ENCODE results near the gene DLL4.

- TF ChIP-seq, protein P1, sequence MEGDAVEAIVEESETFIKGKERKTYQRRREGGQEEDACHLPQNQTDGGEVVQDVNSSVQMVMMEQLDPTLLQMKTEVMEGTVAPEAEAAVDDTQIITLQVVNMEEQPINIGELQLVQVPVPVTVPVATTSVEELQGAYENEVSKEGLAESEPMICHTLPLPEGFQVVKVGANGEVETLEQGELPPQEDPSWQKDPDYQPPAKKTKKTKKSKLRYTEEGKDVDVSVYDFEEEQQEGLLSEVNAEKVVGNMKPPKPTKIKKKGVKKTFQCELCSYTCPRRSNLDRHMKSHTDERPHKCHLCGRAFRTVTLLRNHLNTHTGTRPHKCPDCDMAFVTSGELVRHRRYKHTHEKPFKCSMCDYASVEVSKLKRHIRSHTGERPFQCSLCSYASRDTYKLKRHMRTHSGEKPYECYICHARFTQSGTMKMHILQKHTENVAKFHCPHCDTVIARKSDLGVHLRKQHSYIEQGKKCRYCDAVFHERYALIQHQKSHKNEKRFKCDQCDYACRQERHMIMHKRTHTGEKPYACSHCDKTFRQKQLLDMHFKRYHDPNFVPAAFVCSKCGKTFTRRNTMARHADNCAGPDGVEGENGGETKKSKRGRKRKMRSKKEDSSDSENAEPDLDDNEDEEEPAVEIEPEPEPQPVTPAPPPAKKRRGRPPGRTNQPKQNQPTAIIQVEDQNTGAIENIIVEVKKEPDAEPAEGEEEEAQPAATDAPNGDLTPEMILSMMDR (conservative IDR thresholded peaks at IDR 0.05) = no peak
- TF ChIP-seq ZFX (IDR thresholded peaks at IDR 0.05) = no peak
These were observed 7.1 kb downstream of the DLL4 start for GRCh38 chr15:40936234-40936708.

Data from C4-2B (cell line).